Endothelial cell of umbilical vein (primary cell): ENCODE measurements around the gene C3orf33. TPM values are rescaled to one million over a fixed set of nuclear protein-coding genes. Genes with fewer than 3 reads are reported as not detected.

Experiments
- BruUV-seq: library from RNA; stranded (reverse); fragments of 400-500 nt; replicated peaks from 2 replicates; lab custom pipeline; 2021; lab: Mats Ljungman, UMichigan
- CTCF ChIA-PET: fragments of 300-600, 350-600 bp; sonication (Branson Sonifier 250); formaldehyde crosslinking; loops from one replicate; lab custom pipeline; 2021; ENCODE audit warnings: antibody characterized with exemption, inconsistent platforms; lab: Charles Lee
- POLR2A ChIA-PET: fragments of 300-600, 350-600 bp; sonication (Branson Sonifier 250); formaldehyde crosslinking; loops from one replicate; lab custom pipeline; 2021; ENCODE audit warnings: antibody characterized with exemption, inconsistent platforms; lab: Charles Lee
- DNase-seq: peaks from one replicate; pipeline ENCODE4 v3.0.0-alpha.2; 2011; ENCODE audit warnings: low read depth, low spot score
- FAIRE-seq: peaks from 2 replicates; lab custom pipeline; 2011; peaks lifted over from hg19 to GRCh38; lab: Jason Lieb, UNC
- H2AFZ ChIP-seq: 2 replicates; pipeline ENCODE4 v1.6.0; 2012; ENCODE audit warnings: low read depth, low read length, control low read depth, inconsistent platforms
- H3K27ac ChIP-seq: 2 replicates; pipeline ENCODE4 v1.5.1; 2011; ENCODE audit warnings: low read depth, mild to moderate bottlenecking, control low read depth, low read length, moderate library complexity; ENCODE audit not compliant: insufficient read depth
- H3K27me3 ChIP-seq, 2 experiments: 2 replicates each; pipeline versions ENCODE4 v1.6.0 to v1.6.1; 2011; ENCODE audit warnings: low read length in 2 of 2, mixed read lengths in 1 of 2; ENCODE audit not compliant: control insufficient read depth in 2 of 2, insufficient read depth in 2 of 2
- H3K36me3 ChIP-seq, 2 experiments: 2 replicates in 1 of 2; 3 replicates in 1 of 2; pipeline ENCODE4 v1.5.1; 2011; ENCODE audit warnings: low read length in 2 of 2, mild to moderate bottlenecking in 1 of 2, moderate library complexity in 1 of 2; ENCODE audit not compliant: control insufficient read depth in 2 of 2, insufficient read depth in 2 of 2; ENCODE audit errors: extremely low read depth in 1 of 2
- H3K4me1 ChIP-seq: 3 replicates; pipeline ENCODE4 v1.5.1; 2011; ENCODE audit warnings: mild to moderate bottlenecking, low read length; ENCODE audit not compliant: control insufficient read depth, insufficient read depth; ENCODE audit errors: extremely low read depth
- H3K4me2 ChIP-seq: 2 replicates; pipeline ENCODE4 v1.6.1; 2011; ENCODE audit warnings: low read length, control low read depth, mixed read lengths; ENCODE audit not compliant: insufficient read depth
- H3K4me3 ChIP-seq, 3 experiments: fragments of 200-600 bp in 1 of 3; sonication (generic), shearing (Covaris generic) in 1 of 3; replicated peaks in 1 of 3; 2 replicates each; pipeline ENCODE4 v1.5.1; 2011 to 2016; ENCODE audit warnings: control low read depth in 3 of 3, low read length in 3 of 3, mild to moderate bottlenecking in 2 of 3, inconsistent platforms in 1 of 3, low read depth in 1 of 3, moderate library complexity in 1 of 3; ENCODE audit not compliant: insufficient read depth in 1 of 3
- H3K79me2 ChIP-seq: 2 replicates; pipeline ENCODE4 v1.6.0; 2012; ENCODE audit warnings: low read length, inconsistent platforms; ENCODE audit not compliant: control insufficient read depth, insufficient read depth
- H3K9ac ChIP-seq: replicated peaks from 2 replicates; pipeline ENCODE3; 2011; ENCODE audit warnings: low read length, control low read depth; ENCODE audit not compliant: insufficient read depth; ENCODE audit errors: extremely low read depth
- H3K9me1 ChIP-seq: replicated peaks from 3 replicates; pipeline ENCODE4 v1.6.0; 2011; ENCODE audit warnings: mild to moderate bottlenecking, low read length; ENCODE audit not compliant: control insufficient read depth, insufficient read depth; ENCODE audit errors: extremely low read depth
- H3K9me3 ChIP-seq: replicated peaks from 2 replicates; pipeline ENCODE4 v1.5.1; 2012; ENCODE audit warnings: low read length, inconsistent platforms; ENCODE audit not compliant: control insufficient read depth, insufficient read depth
- H4K20me1 ChIP-seq: replicated peaks from 2 replicates; pipeline ENCODE3; 2011; ENCODE audit warnings: mild to moderate bottlenecking, low read length; ENCODE audit not compliant: control insufficient read depth, insufficient read depth; ENCODE audit errors: extremely low read depth
- EZH2 ChIP-seq: IDR thresholded peaks from 2 replicates; pipeline ENCODE4 v1.6.1; 2012; ENCODE audit warnings: borderline replicate concordance, low read depth, mild to moderate bottlenecking, moderate library complexity, low read length, inconsistent platforms; ENCODE audit not compliant: severe bottlenecking
- FOS ChIP-seq: IDR thresholded peaks from 2 replicates; pipeline ENCODE4 v1.6.1; 2011; ENCODE audit warnings: mild to moderate bottlenecking, low read length, moderate library complexity, borderline replicate concordance; ENCODE audit not compliant: insufficient read depth
- JUN ChIP-seq: IDR thresholded peaks from 2 replicates; pipeline ENCODE4 v1.6.1; 2011; ENCODE audit warnings: borderline replicate concordance, low read depth; ENCODE audit not compliant: insufficient read length, insufficient read depth
- POLR2A ChIP-seq: IDR thresholded peaks from 2 replicates; pipeline ENCODE4 v1.6.1; 2012; ENCODE audit warnings: low read depth, mild to moderate bottlenecking, control low read depth, low read length
- POLR2AphosphoS5 ChIP-seq: IDR thresholded peaks from 2 replicates; pipeline ENCODE4 v1.6.1; 2012; ENCODE audit warnings: low read depth, mild to moderate bottlenecking, control low read depth, low read length, moderate library complexity; ENCODE audit not compliant: insufficient read depth
- dilution Hi-C: fragments of 300-500 bp; cut with MboI; formaldehyde crosslinking; loops from one replicate; pipeline ENCODE4 v1.15.0; 2019; ENCODE audit warnings: low sequenced_read_pairs; ENCODE audit not compliant: extremely low pct_ligation_motif_present
- intact Hi-C: fragments of 100-400 bp; cut with micrococcal nuclease; formaldehyde crosslinking; loops from one replicate; pipeline ENCODE4 v1.10.0; 2022
- polyA plus RNA-seq, 4 experiments: library from polyadenylated mRNA; depleted of rRNA in 3 of 4; stranded (reverse) in 3 of 4; unstranded in 1 of 4; fragments of >200 nt; gene quantifications; 2 replicates each; pipeline versions ENCODE4 v1.2.1 to v1.2.3, GENCODE V29; 2011 to 2012; ENCODE audit warnings: missing spikeins in 1 of 4
- total RNA-seq: library from RNA; stranded (reverse); gene quantifications from 2 replicates; pipeline ENCODE4 v1.2.3, GENCODE V29; 2021
- TF ChIP-seq, protein P1 (sequence below), 2 donors: IDR thresholded peaks; 1 replicate in 1 of 2; 2 replicates in 1 of 2; pipeline ENCODE4 v1.5.1; 2011; ENCODE audit warnings: low read length in 2 of 2, mild to moderate bottlenecking in 2 of 2, moderate library complexity in 2 of 2, control low read depth in 1 of 2, inconsistent platforms in 1 of 2, low read depth in 1 of 2; ENCODE audit not compliant: insufficient read depth in 1 of 2; ENCODE audit errors: extremely low read depth in 1 of 2

Gene C3orf33
- total and polyA plus RNA-seq, 2 donors (not counting 3 experiments of a cell fraction or from before 2014, with no cell fraction given), result 1.7 to 2.3 TPM

DNA sequence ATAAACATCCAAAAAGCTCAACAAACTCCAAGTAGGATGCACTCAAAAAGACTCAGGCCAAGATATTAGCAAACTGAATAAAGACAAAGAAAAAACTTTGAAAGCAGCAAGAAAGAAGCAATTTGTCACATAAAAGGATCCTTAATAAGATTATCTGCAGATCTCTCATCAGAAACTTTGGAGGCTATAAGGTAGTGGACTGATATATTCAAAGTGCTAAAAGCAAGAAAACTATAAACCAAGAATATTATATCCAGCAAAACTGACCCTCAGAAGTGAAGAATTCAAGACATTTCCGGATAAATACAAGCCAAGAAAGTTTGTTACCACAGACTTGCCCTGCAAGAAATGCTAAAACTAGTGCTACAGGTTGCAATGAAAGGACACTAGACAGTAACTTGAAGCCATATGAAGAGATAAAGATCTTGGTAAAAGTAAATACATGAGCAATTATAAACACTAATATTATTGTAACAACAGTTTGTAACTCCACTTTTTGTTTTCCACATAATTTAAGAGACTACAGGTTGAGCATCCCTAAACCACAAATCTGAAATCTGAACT is 23.6 kb downstream of the C3orf33 start:
- dilution Hi-C loops (no loop called here), intact Hi-C loops (no loop called here)
- Histone ChIP-seq H3K27ac (no peak overlapping the region), H3K79me2 (no peaks in the 10 kb centered on the region), H3K27me3 (no peaks in the 10 kb centered on the region), H3K9me1 (no peaks in the 10 kb centered on the region), H3K9me3 (no peaks in the 10 kb centered on the region), H3K4me3 (no peak overlapping the region), H3K36me3 (no peaks in the 10 kb centered on the region), H4K20me1 (no peaks in the 10 kb centered on the region), H3K4me1 (no peaks in the 10 kb centered on the region), H3K4me2 (no peak overlapping the region), H3K9ac (no peak overlapping the region), H2AFZ (no peak overlapping the region)
- TF ChIP-seq FOS, result no peak
- TF ChIP-seq JUN, result no peak
- no peak for TF ChIP-seq POLR2AphosphoS5
- no peak for TF ChIP-seq POLR2A
- no peak for TF ChIP-seq EZH2
- TF ChIP-seq, protein P1, sequence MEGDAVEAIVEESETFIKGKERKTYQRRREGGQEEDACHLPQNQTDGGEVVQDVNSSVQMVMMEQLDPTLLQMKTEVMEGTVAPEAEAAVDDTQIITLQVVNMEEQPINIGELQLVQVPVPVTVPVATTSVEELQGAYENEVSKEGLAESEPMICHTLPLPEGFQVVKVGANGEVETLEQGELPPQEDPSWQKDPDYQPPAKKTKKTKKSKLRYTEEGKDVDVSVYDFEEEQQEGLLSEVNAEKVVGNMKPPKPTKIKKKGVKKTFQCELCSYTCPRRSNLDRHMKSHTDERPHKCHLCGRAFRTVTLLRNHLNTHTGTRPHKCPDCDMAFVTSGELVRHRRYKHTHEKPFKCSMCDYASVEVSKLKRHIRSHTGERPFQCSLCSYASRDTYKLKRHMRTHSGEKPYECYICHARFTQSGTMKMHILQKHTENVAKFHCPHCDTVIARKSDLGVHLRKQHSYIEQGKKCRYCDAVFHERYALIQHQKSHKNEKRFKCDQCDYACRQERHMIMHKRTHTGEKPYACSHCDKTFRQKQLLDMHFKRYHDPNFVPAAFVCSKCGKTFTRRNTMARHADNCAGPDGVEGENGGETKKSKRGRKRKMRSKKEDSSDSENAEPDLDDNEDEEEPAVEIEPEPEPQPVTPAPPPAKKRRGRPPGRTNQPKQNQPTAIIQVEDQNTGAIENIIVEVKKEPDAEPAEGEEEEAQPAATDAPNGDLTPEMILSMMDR (IDR thresholded peaks at IDR 0.05; ENCODE audit: extremely low read depth in 1 of 2, insufficient read depth in 1 of 2, low read depth in 1 of 2, low read length in 2 of 2), result no peak
- BruUV-seq, result no TSS peak
- FAIRE-seq (no peak), DNase-seq (no peak)
- POLR2A ChIA-PET, result no interaction called here
- CTCF ChIA-PET, result no interaction called here
